Non-pigmented ciliary epithelial cell (primary cell): ENCODE measurements around the gene ANKFY1.
"Not testable (repeated sequence)": the region's sequence is repeated elsewhere in the genome, so short reads cannot be mapped to it uniquely, and the experiment has no call there.

Experiments
- DNase-seq: peaks from one replicate; pipeline ENCODE4 v3.0.0-alpha.2; 2010; ENCODE audit warnings: low read depth

ANKFY1 gene

DNA sequence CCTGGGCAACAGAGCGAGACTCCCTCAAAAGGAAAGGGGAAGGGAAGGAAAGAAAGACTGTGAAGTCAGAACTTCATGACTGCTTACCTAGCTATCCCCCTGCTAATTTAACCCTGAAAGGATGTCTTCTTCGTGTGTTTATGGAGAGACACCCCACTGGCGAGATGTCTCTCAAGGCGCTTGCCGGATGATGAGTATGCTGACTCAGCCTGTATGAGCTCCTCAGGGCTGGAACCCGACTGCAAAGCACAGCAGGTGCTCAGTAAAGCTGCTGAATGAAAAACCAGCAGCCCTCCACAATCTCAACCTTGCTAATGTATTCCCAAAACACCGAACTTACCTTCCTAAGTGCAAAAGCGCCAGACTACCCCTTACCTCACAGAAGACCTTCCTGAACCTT lies 2.3 kb downstream of the ANKFY1 start:
- DNase-seq, result no peak

DNA sequence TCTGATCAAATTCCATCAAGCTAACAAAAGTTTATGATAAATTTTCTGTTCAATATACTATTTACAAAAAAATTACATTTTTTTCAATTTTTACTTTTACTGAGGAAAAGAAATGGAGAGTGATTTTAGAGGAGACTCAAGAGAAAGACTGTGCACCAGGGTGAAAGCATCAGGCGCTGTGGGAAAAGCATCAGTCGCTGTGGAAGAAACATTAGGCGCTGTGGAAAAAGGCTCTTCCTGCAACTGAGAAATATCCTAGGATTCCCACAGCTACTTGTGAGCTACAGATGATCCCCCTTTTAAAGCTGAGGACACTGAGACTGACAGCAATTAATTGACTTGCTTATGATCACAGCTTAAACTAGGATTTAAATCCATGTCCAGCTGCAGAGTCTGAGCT lies 4.9 kb downstream of the ANKFY1 start:
- no peak for DNase-seq

DNA sequence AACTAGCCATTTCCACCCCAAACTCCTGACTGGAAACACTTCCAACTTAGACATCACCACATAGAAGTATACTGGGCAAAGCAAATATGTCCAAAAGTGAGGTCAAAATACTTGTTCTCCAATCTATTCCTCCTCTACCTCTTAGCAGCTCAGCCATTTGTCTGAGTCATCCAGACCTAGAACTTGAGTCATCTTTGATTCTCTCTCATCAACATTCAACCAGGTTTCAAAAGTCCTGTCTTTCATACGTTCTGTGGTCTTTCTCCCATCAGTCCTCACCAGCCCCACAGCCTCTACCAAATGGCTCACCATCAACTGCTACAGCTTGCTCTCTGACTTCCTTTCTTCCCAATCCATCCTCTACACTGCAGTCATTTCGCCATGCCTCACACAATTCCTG lies 6.8 kb downstream of the ANKFY1 start:
- DNase-seq, result no peak

DNA sequence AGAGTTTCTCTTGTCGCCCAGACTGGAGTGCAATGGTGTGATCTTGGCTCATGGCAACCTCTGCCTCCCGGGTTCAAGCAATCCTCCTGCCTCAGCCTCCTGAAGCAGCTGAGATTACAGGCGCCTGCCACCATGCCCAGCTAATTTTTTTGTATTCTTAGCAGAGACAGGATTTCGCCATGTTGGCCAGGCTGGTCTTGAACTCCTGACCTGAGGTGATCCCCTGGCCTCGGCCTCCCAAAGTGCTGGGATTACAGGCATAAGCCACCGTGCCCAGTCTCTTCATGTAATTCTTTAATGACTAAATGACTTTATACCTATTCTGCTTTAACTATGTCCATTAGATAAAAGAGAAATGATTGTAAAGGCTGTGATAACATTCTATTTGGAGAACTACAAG lies 8.5 kb downstream of the ANKFY1 start:
- not testable (repeated sequence) for DNase-seq

DNA sequence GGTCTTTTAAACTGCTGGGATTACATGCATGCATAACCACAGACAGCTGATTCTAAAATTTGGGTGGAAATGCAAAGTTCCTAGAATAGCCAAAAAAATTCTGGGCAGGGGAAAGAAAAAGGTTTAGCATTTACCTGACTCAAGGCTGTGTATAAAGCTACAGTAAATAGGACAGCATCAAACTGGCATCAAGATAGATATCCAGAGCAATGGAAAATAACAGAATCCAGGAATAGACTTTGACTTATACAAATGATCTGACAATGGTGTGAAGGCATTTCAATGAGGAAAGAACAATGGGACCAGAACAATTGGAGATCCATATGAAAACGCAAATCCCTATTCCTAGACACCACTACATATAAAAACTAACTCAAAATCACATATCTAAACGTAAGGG lies 12.9 kb downstream of the ANKFY1 start:
- no peak for DNase-seq

DNA sequence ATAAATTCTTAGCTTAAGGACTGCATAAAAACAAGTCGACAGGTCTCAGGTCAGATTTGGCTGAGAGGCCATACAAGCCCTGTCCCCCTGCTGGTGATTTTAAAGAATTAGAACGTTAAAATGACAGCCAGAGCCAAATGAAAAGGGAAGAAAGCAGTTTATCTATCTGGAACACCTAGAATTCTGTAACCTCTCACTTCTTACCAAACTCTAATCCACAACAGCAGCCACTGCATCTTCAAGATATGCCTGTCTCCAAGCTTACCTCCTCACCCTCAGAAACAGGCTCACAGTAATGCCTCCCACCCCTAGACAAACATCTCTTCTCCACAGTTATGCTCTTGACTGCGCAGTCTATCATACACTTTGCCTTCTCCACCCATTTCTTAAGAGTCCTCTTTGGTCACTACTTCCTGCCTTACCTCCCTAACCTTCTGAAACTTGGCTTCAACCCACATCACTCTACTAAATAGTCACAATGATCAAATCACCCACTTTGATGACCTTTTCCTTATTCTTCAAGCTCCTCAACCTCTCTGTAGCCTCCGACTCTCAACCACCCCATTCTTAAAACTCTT lies 14.2 kb downstream of the ANKFY1 start:
- DNase-seq, result no peak

DNA sequence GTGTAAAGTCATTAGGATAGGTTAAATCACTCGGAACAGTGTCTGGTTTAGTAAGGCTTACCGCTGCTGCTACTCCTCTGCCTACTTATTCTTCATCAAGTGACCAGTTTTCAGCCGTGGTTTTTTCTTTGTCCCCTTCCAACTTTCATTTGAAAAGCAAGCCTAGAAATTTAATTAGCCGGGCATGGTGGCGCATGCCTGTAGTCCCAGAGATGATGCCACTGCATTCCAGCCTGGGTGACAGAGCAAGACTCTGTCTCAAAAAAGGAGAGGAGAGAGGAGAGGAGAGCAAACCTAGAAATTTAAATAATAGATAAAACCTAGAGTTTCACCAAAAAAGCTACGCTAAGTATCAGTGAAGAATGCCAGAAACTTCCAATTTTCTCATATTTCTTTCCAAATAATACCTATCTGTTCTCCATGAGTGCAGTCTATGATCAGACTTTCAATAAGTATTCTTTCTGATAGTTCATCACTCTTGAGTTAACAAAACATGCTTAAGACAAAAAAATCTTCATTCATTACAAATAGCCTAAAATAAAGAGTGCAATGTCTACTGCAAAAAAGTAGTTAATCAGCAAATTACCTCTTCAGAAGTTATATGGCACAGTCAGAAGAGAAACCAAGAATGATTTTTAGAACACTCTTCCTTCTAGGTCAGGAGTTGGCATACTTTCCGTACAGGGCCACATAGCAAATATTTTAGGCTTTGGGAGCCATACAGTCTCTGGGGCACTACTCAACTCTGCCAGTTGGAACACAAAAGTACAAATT lies 15.1 kb downstream of the ANKFY1 start:
- DNase-seq, result no peak

DNA sequence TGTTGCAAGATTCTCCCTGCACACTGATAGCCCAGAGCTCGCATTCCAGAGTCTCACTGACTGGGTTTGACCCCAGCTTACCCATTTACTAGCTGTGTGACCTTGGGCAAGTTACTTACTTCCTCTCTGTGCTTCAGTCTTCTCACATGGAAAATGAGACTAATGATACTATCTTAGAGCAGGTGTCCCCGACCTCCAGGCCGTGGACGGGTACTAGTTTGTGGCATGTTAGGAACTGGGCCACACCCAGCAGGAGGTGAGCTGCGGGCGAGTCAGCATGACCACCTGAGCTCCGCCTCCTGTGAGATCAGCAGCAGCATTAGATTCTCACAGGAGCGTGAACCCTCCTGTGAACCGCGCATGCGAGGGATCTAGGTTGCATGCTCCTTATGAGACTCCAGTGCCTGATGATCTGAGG lies 15.8 kb downstream of the ANKFY1 start:
- DNase-seq, result no peak

DNA sequence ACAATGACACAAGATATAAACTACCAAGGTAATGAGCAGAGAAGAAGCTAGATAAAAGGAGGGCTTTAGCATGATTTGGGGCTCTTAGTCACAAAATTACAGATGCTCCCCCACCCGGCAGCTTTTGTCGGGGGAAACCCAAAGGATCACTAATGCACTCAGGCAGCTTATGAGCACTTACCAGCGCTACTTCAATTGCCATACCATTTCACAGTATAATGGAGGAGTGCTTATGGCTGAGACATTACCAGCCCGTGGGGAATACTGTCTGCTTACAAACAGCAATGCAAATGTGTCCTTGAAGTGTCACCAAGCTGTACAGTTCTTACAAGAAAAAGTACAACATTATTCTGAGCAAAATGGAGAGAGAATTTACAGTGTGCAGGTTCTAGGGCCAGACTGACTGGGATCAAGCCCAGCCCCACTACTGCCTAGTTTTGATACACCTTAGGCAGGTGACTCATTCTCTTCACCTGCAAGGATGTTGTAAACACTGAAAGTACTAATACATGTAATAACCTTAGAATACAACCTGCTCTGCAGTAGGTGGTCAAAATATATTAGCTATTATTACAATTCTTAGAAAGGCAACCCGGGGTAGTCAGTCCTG lies 16.3 kb downstream of the ANKFY1 start:
- no peak for DNase-seq

DNA sequence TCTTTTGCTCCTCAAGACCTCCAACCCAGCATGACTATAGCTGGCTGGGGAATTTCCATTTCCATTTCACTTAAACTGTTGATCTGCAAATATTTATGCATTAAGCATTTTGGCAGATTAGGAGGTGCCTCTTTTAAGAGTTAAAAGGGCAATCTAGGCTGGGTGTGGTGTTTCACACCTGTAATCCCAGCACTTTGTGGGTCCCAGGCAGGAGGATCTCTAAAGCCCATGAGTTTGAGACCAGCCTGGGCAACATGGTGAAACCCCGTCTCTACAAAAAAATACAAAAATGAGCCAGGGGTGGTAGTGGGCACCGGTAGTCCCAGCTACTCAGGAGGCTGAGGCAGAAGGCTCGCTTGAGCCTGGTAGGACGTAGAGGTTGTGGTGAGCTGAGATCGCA lies 17.1 kb downstream of the ANKFY1 start:
- DNase-seq, result no peak

DNA sequence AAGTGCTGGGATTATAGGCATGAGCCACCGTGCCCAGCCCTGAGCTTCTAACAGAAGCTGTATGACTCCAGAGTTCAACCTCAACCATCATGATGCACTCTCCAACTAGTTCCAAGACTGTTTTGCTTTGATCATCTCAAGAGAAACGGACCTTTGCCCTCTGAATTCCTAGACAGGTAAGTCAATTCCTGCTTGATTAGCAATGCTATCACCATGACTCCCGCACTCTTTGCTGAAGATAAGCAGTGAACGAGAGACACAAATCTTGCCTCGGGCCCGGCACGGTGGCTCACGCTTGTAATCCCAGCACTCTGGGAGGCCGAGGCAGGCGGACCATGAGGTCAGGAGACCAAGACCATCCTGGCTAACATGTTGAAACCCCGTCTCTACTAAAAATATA lies 22.2 kb downstream of the ANKFY1 start:
- no peak for DNase-seq

DNA sequence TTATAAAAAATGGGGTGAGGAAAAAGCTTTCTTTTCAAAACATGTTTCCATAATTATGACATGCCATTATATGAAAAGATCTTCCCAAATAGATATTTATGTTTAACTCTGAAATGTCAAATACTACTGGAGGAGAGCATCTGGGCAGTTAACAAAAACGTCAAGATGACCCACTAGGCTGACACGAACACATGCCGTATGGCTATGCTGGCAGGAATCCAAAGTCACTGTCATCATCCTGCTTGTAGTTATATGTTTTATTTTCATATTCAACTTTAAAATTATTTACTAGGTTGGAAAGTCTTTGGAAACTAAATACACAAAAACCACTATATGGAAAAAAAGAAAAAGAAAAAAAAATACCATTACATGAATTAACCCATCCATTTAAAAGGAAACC lies 27.3 kb downstream of the ANKFY1 start:
- no peak for DNase-seq

DNA sequence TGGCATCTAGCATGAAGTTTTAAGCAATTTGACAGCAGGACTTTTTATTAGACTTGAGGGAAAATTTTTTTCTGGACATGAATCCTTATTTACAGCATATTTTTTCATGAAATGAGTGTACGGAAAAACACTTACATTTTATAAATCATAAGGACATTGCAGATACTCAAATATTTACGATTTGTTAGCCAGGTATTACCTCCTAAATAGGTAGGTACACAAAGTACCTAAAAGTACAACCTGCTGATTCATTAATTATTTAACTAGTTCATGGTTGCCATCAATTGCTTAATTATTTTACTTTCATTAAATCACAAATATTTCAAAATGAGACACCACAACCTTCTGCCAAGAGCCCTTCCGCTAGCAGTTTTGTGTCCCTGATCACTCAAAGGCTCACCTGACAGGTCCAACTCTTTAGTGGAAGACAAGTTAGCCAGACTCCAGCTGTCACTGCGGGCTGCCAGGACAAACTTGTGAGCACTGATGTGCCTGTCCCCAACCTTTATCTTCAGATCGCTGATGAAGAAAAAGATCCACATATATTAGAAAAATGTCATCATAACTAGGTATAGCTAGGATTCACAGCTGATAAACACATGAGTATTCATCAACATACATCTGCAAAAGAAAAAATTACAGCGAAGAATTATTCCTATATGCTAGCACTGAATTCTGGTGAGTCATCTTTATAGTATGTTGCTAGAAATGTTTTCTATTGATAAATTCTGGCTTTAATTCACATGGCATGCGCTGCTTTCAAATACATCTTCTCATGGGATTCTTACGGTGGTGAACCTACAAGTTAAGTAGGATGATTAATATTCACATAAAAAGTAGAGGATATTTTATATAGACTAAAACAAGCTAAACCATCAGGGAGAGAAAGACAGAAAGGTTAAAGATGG lies 28.2 kb downstream of the ANKFY1 start:
- DNase-seq, result no peak

DNA sequence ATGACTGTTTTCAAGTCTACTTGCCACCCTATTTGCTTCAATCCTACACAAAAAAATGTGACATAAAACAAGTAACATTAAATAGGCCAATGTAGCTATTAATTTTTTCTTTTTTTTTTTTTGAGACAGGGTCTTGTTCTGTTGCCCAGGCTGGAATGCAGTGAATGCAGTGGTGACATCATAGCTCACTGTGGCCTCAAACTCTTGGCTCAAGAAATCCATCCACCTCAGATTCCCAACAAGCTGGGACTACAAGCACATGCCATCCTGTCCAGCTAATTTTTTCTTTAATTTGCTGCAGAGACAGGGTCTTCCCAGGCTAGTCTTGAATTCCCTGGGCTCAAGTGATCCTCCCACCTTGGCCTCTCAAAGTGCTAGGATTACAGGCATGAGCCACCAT lies 29.4 kb downstream of the ANKFY1 start:
- no peak for DNase-seq

DNA sequence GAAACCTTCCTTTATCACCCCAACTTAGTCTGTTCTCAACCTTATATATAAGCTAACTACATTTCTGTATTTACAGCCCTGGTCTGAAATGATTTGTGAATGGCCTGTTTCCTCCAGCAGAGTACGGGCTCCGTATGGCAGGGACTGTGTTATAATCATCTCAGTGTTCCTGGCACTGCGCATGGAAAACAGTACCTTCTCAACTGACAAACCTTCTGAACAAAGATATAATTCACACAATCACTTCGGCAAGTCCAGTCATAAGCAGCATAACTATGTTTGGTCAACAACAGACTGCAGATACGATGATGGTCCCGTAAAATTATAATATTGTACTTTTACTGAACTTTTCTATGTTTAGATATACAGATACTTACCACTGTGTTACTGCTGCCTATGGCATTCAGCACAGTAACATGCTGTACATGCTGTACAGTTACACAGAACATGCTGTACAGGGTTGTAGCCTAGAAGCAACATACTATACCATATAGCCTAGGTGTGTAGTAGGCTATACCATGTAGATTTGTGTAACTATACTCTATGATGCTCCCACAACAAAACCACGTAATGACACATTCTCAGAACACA lies 30.0 kb downstream of the ANKFY1 start:
- no peak for DNase-seq

DNA sequence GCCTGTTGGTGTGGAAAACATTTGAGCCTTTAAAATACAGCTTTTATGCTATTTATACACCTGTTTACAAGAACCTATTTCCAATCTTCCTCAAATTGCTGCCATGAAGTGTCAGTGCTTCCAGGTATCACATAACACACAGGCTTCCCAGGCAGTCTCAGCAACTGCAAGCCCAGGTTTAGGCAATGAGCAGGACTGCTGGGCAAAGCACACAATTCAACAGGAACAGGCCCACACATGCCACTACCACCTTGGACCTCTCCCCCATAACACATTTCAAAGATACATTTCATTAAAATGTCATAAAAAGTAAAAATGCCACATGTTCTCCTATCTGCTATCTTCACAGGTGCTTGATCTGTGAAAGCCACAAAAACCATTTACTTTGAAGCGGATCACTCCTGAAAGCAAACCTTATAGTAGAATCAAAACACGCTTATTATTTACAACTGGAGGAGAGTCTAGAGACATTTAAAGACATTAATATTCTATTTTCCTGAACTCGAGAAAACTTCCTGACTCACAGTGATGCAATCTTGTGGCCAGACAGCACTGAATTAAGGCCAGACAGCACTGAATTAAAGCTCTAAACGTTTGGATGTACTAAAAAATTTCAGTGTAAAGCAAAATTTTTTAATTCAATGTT lies 31.5 kb downstream of the ANKFY1 start:
- no peak for DNase-seq

DNA sequence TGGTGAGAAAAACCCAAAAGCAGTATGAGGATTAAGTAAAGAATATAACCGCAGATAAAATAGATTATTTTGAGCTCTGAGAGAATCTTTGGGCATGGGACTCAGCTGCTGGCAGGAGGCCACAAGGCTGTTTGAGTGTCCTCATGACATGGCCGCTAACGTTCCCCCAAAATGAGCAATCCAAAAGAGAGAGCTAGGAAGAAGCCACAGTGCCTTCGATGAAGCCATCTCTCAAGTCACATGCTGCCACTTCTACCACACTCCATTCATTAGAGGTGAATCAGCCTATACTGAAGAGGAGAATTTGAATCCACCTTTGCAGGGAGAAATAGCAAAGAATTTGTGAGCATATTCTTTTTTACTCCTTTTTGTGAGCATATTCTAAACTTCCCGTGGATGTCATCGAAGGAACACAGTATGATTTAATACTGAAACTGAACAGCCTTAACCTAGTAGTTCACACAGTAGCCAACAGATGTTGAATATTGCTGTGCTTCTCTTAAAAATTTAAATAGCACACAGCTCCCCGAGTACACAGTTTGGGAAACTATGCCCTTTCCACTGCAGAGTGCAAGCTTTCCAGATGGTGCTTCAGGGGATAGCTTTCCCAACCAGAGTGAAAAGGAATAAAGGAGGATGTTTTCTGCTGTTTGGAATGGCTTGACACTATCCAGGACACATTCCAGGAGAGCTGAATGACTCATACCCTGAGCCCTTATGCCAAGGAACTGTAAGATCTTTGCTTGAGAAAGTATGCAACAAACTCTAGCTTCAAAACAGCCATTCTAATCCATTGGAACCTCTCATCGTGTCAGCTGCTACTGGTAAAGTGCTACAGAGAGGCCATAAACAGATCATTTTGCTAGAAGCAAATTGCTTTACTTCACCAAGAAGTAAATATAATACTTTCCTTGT lies 33.9 kb downstream of the ANKFY1 start:
- DNase-seq, result peak; percentile 84

DNA sequence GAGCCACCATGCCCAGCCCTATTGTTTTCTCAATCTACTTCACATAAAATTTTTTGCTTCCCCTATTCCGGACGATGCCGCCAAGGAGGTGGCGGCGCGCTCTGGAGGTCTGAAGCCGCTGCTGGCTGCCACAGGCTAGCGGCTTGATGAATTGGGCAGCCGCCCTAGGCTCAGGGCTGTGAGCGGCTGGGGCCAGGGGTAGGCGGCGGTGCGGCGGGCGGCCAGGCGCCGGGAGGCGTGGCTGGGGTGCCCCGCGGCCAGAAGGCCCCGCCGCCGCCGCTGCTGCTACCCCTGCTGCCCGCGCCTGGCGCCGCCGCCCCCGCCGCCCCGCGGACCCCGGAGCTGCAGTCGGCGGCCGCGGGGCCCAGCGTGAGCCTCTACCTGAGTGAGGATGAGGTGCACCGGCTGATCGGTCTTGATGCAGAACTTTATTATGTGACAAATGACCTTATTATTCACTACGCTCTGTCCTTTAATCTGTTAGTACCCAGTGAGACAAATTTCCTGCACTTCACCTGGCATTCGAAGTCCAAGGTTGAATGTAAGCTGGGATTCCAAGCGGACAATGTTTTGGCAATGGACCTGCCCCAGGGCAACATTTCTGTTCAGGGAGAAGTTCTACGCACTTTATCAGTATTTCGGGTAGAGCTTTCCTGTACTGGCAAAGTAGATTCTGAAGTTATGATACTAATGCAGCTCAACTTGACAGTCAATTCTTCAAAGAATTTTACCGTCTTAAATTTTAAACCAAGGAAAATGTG lies 41.7 kb downstream of the ANKFY1 start:
- no peak for DNase-seq

DNA sequence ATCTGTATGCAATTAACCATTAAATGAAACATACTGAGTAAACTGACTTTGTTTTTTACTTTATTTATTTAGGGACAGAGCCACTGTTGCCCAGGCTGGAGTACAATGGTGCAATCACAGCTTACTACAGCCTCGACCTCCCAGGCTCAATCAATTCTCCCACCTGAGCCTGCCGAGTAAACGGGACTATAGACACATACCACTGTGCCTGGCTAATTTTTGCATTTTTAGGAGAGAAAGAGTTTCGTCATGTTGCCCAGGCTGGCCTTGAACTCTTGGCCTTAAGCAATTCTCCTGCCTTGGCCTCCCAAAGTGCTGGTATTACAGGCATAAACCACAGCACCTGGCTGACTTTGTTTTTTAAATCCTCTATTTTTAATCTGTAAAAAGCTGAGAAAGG lies 42.6 kb downstream of the ANKFY1 start:
- DNase-seq, result no peak

DNA sequence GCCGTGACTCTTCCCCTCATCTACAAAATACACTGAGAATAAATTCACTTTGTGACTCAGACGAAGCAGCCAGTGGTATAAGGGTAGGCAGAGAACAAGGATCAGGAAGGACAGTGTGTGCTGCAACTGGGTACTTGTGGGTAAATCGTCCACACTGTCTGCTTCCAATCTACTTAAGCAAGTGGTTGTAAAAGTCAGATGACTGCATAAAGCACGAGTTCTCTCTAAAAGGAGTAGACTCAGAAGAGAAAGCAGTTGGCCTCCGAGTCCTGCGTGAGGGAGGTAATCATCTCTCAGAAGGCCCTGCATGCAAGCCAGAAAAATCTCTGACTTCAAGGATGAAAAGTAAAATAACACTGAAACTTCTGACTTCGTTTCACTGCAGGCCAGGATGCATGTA lies 43.1 kb downstream of the ANKFY1 start:
- no peak for DNase-seq
